NCI-H1048 (cell line): ENCODE data around the gene NOC2L.

Experiments
- DNase-seq: peaks from one replicate; lab custom pipeline; 2025; lab: John Stamatoyannopoulos, UW

Gene NOC2L

DNA sequence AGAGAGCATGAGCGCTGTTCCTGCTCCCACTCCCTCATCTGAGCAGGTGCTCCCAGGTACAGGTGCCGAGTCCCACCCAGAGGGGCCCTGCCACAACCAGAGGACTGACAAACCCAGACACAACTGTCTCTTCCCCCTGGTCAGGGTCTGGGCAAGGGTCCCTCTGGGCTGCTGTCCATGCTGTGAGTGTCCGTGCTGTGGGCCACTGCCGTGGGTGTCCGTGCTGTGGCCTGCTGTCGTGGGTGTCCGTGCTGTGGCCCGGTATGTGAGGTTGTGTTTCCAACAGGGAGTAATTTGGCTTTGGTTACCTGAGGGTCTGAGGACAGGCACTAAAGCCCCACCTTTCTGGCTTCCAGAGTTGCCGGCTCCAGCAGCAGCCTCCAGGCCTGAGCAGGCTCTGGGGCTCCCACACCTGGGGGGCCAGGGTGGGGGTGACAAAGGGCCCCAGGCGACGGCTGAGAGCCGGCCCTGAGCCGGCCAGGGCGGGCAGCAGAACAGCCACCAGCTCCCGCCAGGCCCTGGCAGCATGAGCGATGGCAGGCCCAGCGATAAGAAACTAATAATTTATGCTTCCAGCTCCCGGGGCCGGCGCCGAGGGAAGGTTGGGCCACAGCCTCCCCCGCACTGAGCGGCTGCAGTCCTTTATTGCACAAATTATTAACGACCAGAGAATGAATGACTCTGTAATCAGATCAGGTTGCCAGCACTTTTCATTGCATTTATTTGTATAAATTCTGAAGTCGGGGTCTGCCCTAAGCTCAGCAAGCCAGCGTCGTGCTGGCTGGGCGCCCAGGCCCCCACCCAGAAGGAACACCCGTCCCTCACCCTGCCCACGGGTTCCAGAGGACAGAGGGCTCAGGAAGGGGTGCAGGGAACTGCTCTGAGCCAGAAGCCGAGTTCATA lies 42.6 kb downstream of the NOC2L start:
- DNase-seq, result no peak

DNA sequence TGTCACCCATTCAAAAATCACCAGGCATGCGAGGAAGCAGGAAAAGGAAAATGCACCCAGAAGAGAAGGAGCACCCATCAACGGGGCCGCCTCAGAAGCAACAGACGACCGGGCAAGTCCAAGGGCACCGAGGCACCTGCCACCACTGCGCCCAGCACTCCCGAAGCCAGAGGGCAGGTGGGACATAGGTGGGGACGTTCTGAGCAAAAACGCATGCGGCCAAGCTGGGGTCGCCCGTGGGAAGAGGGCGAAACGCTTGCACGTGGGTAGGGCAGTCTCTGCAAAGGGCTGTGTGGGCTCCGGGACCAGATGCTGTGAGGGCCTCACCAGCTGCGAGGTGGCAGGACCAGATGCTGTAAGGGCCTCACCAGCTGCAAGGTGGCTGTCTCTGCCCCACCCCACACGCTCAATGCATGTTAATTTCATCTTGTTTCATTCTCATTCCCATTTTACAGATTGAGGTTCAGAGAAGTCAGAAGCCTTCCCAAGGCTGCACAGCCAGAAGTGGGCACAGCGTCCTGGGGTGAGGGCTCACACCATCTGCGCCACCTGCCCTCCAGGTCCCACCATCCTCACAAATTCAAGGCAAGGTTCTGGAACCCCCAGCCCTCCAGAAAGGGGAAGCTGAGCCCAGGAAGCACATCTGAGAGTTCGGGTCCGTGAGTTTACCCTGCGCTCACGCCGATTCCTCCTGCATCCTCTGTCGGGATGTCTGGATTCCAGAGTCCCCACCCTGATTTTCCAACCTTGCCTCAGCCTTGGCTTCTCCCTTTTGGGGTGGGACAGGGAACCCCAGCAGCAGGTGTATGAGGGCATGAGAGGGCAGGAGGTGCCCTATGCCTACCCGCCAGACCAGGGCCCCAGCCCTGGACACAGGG lies 43.5 kb downstream of the NOC2L start:
- DNase-seq, result no peak

GRCh38 chr1:914891-915280 lies 44.2 kb downstream of the NOC2L start:
- no peak for DNase-seq

DNA sequence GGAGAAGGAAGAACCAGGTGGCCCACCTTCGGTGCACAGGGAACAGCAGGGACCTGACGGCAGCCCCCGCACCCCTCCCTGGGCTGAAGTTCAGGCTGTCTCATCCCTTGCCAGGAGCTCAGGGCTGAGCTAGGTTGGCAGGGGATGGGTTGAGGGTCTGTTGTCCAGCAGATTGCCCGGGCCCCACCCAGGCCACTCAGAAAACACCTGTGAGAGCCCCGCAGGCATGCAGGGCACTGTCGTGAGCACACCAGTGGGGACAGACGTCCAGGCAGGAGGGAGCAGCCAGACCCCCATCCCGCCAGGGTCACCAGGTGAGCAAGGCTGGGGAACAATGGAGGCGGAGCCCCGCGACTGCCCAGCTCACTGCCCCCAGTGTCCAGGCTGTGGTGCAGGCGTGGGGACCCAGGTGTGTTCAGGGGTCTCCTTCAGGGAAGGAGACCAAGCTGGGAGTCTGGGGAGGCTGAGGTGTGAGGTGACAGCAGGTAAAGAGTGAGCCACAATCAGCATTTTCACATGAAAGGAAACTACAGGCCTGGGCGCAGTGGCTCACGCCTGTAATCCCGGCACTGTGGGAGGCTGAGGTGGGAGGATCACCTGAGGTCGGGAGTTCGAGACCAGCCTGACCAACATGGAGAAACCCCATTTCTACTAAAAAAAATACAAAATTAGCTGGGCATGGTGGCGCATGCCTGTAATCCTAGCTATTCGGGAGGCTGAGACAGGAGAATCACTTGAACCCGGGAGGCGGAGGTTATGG lies 44.7 kb downstream of the NOC2L start:
- no peak for DNase-seq

DNA sequence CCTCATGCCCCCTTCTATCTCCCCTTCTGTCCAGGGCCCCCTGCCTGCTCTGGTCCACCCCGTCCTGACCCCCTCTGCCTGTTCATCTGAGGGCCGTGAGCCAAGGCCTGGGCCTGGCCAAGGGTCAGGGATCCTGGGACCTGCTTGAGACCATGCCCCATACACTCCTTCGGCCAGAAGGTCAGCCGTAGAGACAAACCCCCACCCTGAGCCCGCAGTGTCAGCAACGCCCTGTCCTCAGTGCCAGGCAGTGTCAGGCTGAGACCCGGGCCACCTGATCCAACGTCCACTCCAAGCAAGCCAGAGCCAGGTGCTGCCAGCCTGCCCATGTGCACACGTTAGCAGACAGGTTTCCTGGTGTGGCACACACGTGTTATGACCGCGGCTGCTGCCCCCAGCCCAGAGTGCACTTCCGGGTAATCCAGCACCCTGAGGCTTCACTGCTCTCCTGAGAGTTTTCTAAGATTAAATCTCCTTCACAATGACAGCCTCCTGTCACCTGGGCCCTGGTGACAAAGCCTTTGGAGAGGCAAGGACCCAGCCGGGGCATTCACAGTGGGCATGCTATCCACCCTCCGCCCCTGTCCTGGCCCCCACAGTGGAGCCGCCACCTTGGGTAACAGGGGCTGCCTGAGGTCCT lies 45.4 kb downstream of the NOC2L start:
- DNase-seq, result no peak

GRCh38 chr1:912740-913301 lies 46.2 kb downstream of the NOC2L start:
- no peak for DNase-seq

- no peak for DNase-seq
Measured at GRCh38 chr1:911875-912739, 46.9 kb downstream of the NOC2L start.

GRCh38 chr1:910881-911721 lies 48.0 kb downstream of the NOC2L start:
- DNase-seq, result no peak

DNA sequence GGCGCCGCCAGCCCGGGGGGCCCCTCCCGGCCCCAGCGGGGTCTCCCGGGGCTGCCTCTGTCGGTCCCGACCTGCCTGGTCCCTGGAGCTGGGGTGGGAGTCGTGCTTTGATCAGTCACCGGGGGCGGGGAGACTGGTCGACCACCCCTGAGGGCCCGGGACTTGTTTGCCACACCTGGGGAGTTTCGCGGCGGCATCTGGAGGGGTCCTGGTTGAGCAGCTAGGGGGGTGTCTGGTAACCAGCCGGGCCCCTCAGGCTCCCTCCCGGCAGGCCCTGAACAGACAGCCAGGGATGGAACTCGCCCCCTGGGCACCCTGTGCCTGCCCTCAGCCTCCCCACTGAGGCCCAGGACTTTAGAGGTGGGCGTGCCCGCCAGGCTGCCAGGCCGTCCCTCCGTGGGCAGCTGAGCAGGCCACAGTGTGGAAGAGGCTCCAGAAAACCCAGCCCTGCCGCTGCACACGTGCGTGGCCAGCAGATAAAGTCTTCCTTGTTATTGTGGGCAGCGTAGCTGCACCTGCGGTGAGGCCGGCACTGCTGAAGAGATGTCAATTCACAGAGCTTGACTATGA lies 48.7 kb downstream of the NOC2L start:
- no peak for DNase-seq

DNA sequence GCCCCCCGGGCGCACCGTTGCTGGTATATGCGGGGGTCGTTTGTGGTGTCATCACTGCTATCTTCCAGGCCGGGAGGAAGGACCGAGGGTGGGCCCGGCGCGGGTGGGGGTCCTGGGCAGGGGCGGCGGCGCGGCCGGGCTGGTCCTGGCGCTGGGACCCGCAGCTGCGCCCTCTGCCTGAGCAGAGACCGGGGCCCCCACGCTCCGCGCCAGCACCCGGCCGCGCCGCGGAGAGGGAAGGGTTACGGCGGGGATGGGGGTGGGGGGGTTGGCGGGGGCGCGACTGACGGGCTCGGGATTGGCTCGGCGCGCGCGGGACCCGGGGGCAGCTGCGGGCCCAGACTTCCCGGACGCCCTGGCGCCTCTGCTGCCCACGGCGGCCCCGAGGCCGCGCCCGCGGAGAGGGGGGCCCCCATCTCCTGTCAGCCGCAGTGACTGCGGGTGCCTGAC lies 49.2 kb downstream of the NOC2L start:
- no peak for DNase-seq

- no peak for DNase-seq
Measured at GRCh38 chr1:908661-909060, 50.4 kb downstream of the NOC2L start.

- no peak for DNase-seq
Measured at GRCh38 chr1:907611-908451, 51.2 kb downstream of the NOC2L start.

DNA sequence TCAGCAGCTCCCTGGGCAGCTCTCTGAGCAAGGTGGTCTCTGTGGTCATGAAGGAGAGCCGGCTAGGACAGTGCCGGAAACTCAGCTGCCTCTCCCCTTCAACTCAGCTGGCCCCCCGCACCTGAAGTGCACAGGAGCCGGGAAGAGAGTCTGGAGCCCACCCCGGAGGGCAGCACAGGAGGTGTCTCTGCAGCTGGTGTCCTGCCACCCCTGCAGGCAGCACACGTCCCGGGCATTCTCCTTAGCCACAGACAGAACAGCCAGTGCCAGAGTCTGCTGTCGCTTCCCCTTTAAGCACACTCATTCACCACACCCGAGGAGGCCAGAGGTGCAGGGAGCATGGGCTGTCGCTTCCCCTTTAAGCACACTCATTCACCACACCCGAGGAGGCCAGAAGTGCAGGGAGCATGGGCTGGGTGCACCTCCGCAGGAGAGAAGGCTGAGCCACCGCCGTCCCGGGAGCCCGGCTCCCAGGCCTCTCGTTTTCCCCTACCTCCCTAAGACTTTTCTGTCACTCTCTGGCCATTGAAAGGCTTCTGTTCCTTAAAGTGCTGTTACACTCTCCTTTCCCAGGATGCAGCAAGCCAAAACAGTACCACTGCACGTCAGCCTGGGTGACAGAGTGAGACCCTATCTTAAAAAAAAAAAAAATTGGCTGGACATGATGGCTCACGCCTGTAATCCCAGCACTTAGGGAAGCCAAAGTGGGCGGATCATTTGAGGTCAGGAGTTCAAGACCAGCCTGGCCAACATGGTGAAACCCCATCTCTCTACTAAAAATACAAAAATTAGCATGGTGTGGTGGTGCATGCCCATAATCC lies 52.2 kb downstream of the NOC2L start:
- DNase-seq, result no peak

DNA sequence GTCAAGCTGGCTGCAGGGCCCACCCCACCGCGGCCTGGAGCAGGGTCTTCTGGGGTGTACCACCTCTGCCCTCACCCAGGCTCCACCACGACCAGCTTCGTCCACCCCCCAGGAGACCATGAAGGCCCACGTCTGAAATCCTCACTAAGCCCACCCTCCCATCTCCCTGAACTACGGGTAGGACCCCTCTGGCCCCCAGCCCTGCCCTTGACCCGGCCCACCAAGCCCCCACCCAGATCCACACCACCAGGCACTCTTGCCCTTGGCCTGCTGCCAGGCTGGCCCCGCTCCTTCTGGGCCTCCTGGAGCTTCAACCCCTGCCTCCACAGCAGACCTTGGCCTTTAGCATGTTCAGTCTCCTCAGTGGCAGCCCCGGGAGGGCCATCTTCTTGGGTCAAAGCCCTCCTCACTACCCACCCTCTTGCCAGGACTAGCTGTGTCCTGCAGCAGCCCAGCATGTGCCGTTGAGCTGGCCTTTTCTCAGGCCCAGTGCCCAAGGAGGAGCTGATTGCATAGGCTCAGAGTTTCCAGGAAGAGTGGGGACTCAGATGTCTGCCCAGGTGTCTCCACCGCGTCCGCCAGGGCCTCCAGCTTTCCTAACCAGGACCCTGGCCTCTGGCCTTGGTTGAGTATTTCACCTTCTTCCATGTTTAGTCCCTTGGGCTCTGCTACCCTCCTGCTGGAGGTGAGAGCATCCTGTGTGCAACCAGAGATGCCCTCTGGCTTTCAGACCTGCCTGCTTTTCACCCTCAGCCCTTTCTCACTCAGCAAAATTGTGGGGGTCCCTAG lies 53.1 kb downstream of the NOC2L start:
- DNase-seq, result no peak

- no peak for DNase-seq
Measured at GRCh38 chr1:905071-905749, 53.8 kb downstream of the NOC2L start.
